ENCODE data around the gene SLC6A2. TPM values are rescaled to one million over a fixed set of nuclear protein-coding genes. Genes with fewer than 3 reads are reported as not detected.
A peak's percentile ranks its signal among the peaks of the same experiment; 100 is the strongest.
"Not testable (repeated sequence)": the region's sequence is repeated elsewhere in the genome, so short reads cannot be mapped to it uniquely, and the experiment has no call there.

SLC6A2 gene
- not detected for polyA plus RNA-seq (2013, experiment 1 of 4)
- 0.05 TPM for polyA plus RNA-seq (2013, experiment 2 of 4)
- polyA plus RNA-seq (2013, experiment 3 of 4) = not detected
- polyA plus RNA-seq (2013, experiment 4 of 4) = not detected

DNA sequence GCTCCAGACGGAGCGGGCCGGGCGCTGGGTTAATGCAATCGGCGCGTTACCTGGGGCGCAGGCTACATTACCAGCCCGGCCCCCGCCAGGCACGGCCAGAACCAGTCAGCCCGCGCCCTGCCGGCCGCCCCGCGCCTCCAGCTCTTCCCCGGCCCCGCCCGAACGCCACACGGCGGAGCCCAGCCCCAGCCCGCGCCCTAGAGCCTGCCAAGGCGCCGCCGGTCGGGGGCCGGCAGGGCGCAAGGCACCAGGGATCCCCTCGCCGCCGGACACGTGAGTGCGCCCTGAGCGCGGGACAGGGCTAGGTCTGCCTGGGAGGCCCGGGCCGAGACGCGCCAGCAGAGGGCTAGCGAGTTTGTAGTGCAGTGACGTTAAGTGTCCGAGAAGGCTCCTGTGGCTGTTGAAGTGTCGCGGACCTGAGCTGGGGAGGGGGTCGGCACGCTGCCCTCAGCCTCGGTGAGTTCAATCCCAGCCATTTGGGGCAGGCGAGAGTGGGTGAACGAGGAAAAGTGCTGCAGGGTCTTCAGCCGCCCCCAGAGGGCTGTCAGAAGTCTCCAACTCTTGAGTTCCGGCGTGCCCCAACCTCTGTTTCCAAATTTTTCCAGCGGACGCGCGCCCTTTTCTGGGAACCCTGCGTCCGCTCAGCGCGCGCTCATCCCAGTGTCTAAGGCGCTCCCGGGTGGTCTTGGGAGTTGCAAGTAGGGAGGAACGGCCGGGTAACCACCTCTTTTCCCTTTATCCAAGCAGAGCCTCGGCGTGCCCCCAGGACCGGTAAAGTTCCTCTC is at the start of gene SLC6A2:
Gene SLC6A2 (plus strand): TSS at position 92 of the 785 bp plus-strand sequence. CDS start 707 bp downstream, outside the sequence.
- H3K27ac ChIP-seq (ENCODE audit: insufficient read depth, low read depth, low read length, poor library complexity, severe bottlenecking) = no peak within 1 kb of the TSS
- H3K4me3 ChIP-seq (ENCODE audit: insufficient read depth, low read depth, low read length) = peak within 1 kb of the TSS; percentile 36
- peaks cover 87% of the 10 kb centered on the region for H3K27me3 ChIP-seq (ENCODE audit: control insufficient read depth, insufficient read depth, low read length, poor library complexity, severe bottlenecking)
- no peaks in the 10 kb centered on the region for H3K36me3 ChIP-seq (ENCODE audit: control insufficient read depth, insufficient read depth, low read length)
- 1% methylated on average over 71 of the region's 71 CpGs for WGBS, 2 experiments
- H3K4me1 ChIP-seq (ENCODE audit: control insufficient read depth, insufficient read depth, low read length) = peaks cover 3% of the 10 kb centered on the region
- H3K9me3 ChIP-seq (ENCODE audit: control insufficient read depth, low read length) = no peaks in the 10 kb centered on the region

DNA sequence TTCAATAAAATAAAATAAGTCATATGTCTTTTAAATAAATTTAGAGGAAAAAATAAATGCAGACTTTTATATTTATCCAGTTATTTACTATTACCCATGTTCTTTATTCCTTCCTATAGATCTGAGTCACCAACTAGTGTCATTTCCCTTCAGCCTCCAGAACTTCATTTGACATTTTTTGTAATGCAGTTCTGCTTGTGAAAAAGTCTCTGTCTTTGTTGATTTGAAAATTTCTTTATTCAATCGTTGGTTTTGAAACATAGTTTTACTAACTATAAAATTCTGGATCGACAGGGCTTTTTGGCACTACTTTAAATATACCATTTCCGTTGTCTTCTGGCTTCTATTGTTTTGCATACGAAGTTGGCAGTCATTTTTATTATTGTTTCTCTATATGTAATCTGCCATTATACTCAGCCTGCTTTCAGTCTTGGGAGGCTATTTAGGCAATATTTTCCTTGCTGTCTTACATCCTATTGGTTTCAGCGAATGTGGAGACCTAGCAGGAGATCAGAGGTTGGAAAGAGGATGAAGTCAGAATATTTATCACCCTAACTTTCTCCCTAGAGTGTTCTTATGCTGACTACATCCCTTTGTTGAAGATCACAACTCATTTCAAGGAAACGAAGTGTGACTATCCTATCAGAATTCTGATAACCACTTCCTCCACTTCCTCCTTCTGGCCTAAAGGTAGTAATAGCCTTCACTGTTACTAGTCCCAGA is 42.0 kb upstream of the SLC6A2 start:
- 92% methylated on average over 4 to 6 of the region's 6 CpGs for WGBS, 2 experiments
- Histone ChIP-seq H3K9me3 (ENCODE audit: control insufficient read depth, low read length) (no peaks in the 10 kb centered on the region), H3K27me3 (ENCODE audit: control insufficient read depth, insufficient read depth, low read length, poor library complexity, severe bottlenecking) (no peaks in the 10 kb centered on the region), H3K4me1 (ENCODE audit: control insufficient read depth, insufficient read depth, low read length) (no peaks in the 10 kb centered on the region), H3K4me3 (ENCODE audit: insufficient read depth, low read depth, low read length) (no peak overlapping the region), H3K36me3 (ENCODE audit: control insufficient read depth, insufficient read depth, low read length) (no peaks in the 10 kb centered on the region), H3K27ac (ENCODE audit: insufficient read depth, low read depth, low read length, poor library complexity, severe bottlenecking) (no peak overlapping the region)

DNA sequence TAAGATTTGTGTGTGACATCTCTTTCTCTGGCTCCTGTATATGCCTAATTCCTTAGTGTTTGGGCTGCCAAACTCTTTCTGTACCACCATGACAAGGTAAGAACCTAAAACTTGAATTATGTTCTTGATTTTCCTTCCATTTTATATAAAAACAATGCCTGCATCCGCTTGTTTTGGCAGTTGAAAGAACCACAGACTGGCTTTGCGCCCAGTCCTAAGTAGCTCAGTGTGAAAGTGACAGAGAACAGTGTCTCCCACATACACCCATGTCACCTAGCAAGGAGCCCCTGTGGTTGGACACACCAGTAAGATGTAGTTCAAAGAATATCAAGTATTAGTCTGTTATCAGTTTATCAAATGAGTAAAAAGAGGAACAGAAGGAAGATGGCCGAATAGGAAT is 40.7 kb upstream of the SLC6A2 start:
- Histone ChIP-seq H3K27ac (ENCODE audit: insufficient read depth, low read depth, low read length, poor library complexity, severe bottlenecking) (no peak overlapping the region), H3K4me3 (ENCODE audit: insufficient read depth, low read depth, low read length) (no peak overlapping the region), H3K36me3 (ENCODE audit: control insufficient read depth, insufficient read depth, low read length) (no peaks in the 10 kb centered on the region), H3K9me3 (ENCODE audit: control insufficient read depth, low read length) (no peaks in the 10 kb centered on the region), H3K27me3 (ENCODE audit: control insufficient read depth, insufficient read depth, low read length, poor library complexity, severe bottlenecking) (no peaks in the 10 kb centered on the region), H3K4me1 (ENCODE audit: control insufficient read depth, insufficient read depth, low read length) (no peaks in the 10 kb centered on the region)
- 92 to 97% methylated on average over 3 of the region's 3 CpGs for WGBS, 2 experiments

DNA sequence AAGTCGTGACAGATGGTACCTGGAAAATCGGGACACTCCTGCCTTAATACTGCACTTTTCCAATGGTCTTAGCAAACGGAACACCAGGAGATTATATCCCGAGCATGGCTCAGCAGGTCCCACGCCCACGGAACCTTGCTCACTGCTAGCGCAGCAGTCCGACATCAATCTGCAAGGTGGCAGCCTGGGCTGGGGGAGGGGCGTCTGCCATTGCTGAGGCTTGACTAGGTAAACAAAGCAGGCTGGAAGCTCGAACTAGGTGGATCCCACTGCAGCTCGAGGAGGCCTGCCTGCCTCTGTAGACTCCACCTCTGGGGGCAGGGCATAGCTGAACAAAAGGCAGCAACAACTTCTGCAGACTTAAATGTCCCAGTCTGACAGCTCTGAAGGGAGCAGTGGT is 40.1 kb upstream of the SLC6A2 start:
- H3K4me3 ChIP-seq (ENCODE audit: insufficient read depth, low read depth, low read length); H3K9me3 ChIP-seq (ENCODE audit: control insufficient read depth, low read length); H3K36me3 ChIP-seq (ENCODE audit: control insufficient read depth, insufficient read depth, low read length); H3K27ac ChIP-seq (ENCODE audit: insufficient read depth, low read depth, low read length, poor library complexity, severe bottlenecking); H3K27me3 ChIP-seq (ENCODE audit: control insufficient read depth, insufficient read depth, low read length, poor library complexity, severe bottlenecking); H3K4me1 ChIP-seq (ENCODE audit: control insufficient read depth, insufficient read depth, low read length): not testable (repeated sequence)
- 94% methylated on average over 11 of the region's 11 CpGs for WGBS, 2 experiments

DNA sequence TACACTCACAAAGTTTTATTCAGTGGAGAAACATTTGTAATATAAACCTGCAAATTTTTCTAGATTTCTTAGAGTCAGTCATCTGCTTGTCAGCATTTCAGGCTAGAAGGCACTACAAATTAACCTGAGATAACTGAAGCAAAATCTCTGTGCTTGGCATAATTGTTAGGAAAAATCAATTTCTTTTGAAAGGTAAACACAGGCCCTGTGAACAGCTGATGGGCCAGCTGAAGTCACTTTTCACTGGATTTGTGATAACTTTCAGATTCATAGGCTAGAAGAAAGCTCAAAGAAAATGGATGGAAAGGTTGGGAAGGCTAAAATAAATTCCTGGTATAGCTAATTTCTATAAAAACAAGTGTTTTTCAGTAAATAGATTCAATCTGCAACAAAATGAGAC is 34.0 kb upstream of the SLC6A2 start:
- Histone ChIP-seq H3K4me3 (ENCODE audit: insufficient read depth, low read depth, low read length) (no peak overlapping the region), H3K4me1 (ENCODE audit: control insufficient read depth, insufficient read depth, low read length) (no peaks in the 10 kb centered on the region), H3K27me3 (ENCODE audit: control insufficient read depth, insufficient read depth, low read length, poor library complexity, severe bottlenecking) (no peaks in the 10 kb centered on the region), H3K9me3 (ENCODE audit: control insufficient read depth, low read length) (no peaks in the 10 kb centered on the region), H3K36me3 (ENCODE audit: control insufficient read depth, insufficient read depth, low read length) (no peaks in the 10 kb centered on the region), H3K27ac (ENCODE audit: insufficient read depth, low read depth, low read length, poor library complexity, severe bottlenecking) (no peak overlapping the region)

DNA sequence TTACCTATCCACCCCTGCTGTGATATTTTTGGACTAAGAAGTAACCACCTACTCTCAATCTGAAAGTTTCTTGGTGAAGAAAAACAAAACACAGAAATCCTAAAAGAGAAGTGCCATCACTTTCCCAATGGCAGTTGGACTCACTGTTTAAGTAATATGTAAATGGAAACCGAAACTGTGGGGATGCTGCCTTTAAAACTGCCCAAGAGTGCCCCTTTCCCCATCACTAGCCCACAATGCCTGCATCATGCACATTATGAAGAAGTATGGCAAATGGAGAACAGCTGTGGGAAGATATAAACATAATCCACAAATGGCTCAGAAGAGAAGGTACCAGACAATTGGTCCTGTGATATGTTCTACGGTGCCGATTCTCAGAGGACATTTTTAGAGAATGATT is 33.5 kb upstream of the SLC6A2 start:
- Histone ChIP-seq H3K9me3 (ENCODE audit: control insufficient read depth, low read length) (no peaks in the 10 kb centered on the region), H3K36me3 (ENCODE audit: control insufficient read depth, insufficient read depth, low read length) (no peaks in the 10 kb centered on the region), H3K27ac (ENCODE audit: insufficient read depth, low read depth, low read length, poor library complexity, severe bottlenecking) (no peak overlapping the region), H3K27me3 (ENCODE audit: control insufficient read depth, insufficient read depth, low read length, poor library complexity, severe bottlenecking) (no peaks in the 10 kb centered on the region), H3K4me3 (ENCODE audit: insufficient read depth, low read depth, low read length) (no peak overlapping the region), H3K4me1 (ENCODE audit: control insufficient read depth, insufficient read depth, low read length) (no peaks in the 10 kb centered on the region)
- WGBS, 2 experiments = 95% methylated on average over 2 to 3 of the region's 3 CpGs

DNA sequence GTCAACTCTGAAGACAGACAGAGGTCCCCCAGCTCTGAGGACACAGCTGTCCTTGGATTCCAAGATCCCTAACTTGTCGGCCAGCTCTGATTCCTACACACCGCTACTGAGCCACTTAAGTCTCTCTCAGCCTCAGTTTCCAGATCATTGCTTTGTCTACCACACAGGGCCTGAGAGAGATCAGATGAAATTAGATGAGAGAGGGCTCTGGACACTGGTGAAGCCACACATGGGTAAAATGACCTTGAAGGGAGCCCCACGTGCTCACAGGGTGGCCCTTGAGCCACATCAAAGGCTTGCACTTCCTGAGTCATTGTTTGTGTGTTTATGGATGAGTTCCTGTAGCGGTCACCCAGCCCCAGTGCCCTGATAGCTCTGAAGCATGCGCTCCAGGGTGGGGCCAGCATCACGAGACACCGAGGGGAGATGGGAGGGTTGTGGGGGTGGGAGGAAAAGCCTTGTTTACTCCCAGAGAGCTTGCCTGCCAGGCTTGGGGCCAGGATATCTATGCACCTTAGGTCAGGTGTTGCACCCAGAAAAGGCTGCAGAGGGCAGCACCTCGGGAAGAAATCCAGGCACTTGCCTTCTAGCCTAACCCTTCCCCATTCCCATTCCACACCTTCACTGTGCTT is 32.7 kb upstream of the SLC6A2 start:
- Histone ChIP-seq H3K4me1 (ENCODE audit: control insufficient read depth, insufficient read depth, low read length) (no peaks in the 10 kb centered on the region), H3K27me3 (ENCODE audit: control insufficient read depth, insufficient read depth, low read length, poor library complexity, severe bottlenecking) (no peaks in the 10 kb centered on the region), H3K27ac (ENCODE audit: insufficient read depth, low read depth, low read length, poor library complexity, severe bottlenecking) (no peak overlapping the region), H3K4me3 (ENCODE audit: insufficient read depth, low read depth, low read length) (no peak overlapping the region), H3K36me3 (ENCODE audit: control insufficient read depth, insufficient read depth, low read length) (no peaks in the 10 kb centered on the region), H3K9me3 (ENCODE audit: control insufficient read depth, low read length) (no peaks in the 10 kb centered on the region)
- 39 to 42% methylated on average over 8 of the region's 8 CpGs for WGBS, 2 experiments

DNA sequence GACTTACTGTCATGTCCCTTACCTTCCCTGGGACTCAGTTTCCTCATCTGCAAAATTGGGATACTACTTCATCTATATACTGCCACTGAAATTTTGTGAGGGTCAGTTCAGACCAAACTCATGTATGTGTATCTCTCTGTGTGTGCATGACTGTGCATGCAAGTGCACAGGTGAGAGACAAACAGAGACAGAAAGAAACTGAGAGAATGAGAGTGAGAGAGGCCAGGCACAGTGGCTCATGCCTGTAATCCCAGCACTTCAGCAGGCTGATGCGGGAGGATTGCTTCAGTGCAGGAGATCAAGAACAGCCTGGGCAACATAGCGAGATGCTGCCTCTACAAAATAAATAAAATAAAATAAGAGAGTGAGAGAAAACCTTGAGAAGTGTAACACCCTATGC is 32.1 kb upstream of the SLC6A2 start:
- 36 to 40% methylated on average over 1 of the region's 2 CpGs for WGBS, 2 experiments

DNA sequence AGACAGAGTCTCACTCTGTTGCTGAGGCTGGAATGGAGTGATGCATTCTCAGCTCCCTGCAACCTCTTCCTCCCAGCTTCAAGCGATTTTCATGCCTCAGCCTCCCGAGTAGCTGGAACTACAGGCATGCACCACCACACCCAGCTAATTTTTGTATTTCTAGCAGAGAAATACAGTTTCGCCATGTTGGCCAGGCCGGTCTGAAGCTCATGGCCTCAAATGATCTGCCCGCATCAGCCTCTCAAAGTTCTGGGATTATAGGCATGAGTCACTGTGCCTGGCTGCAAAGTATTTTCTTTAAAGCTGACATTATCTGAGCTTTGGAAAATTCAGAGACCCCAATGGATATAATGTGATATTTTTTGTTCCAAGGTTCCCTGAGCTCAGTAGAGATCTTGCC is 31.1 kb upstream of the SLC6A2 start:
- Histone ChIP-seq H3K4me1 (ENCODE audit: control insufficient read depth, insufficient read depth, low read length) (no peaks in the 10 kb centered on the region), H3K4me3 (ENCODE audit: insufficient read depth, low read depth, low read length) (no peak overlapping the region), H3K27ac (ENCODE audit: insufficient read depth, low read depth, low read length, poor library complexity, severe bottlenecking) (no peak overlapping the region), H3K27me3 (ENCODE audit: control insufficient read depth, insufficient read depth, low read length, poor library complexity, severe bottlenecking) (no peaks in the 10 kb centered on the region), H3K9me3 (ENCODE audit: control insufficient read depth, low read length) (no peaks in the 10 kb centered on the region), H3K36me3 (ENCODE audit: control insufficient read depth, insufficient read depth, low read length) (no peaks in the 10 kb centered on the region)
- 90 to 94% methylated on average over 5 of the region's 5 CpGs for WGBS, 2 experiments

More for the DNA sequence above, 32.1 kb upstream of the SLC6A2 start:
- H3K4me3 ChIP-seq (ENCODE audit: insufficient read depth, low read depth, low read length) = no peak overlapping the region
- no peaks in the 10 kb centered on the region for H3K27me3 ChIP-seq (ENCODE audit: control insufficient read depth, insufficient read depth, low read length, poor library complexity, severe bottlenecking)
- H3K27ac ChIP-seq (ENCODE audit: insufficient read depth, low read depth, low read length, poor library complexity, severe bottlenecking) = no peak overlapping the region
- no peaks in the 10 kb centered on the region for H3K4me1 ChIP-seq (ENCODE audit: control insufficient read depth, insufficient read depth, low read length)
- H3K9me3 ChIP-seq (ENCODE audit: control insufficient read depth, low read length) = no peaks in the 10 kb centered on the region
- no peaks in the 10 kb centered on the region for H3K36me3 ChIP-seq (ENCODE audit: control insufficient read depth, insufficient read depth, low read length)

DNA sequence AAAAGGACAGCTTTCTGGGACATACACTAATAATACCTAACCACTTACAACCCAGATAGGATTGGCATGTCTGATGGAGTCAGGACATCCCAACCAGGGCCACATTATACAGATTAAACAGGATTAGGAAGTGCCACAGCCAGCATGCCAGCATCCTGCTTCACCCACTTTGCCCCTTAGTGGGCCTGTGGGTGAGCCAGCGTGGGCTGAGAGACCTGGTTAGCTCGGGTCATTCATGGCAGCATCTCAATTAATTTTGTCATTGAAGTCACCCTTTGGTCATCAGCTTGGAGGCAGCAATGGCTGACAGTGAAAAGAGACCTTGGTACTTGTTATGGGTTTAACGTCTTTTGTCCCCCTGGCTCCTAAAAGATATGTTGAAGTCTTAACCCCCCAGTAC is 29.9 kb upstream of the SLC6A2 start:
- Histone ChIP-seq H3K4me3 (ENCODE audit: insufficient read depth, low read depth, low read length) (no peak overlapping the region), H3K36me3 (ENCODE audit: control insufficient read depth, insufficient read depth, low read length) (no peaks in the 10 kb centered on the region), H3K4me1 (ENCODE audit: control insufficient read depth, insufficient read depth, low read length) (no peaks in the 10 kb centered on the region), H3K9me3 (ENCODE audit: control insufficient read depth, low read length) (no peaks in the 10 kb centered on the region), H3K27ac (ENCODE audit: insufficient read depth, low read depth, low read length, poor library complexity, severe bottlenecking) (no peak overlapping the region), H3K27me3 (ENCODE audit: control insufficient read depth, insufficient read depth, low read length, poor library complexity, severe bottlenecking) (no peaks in the 10 kb centered on the region)
- 91 to 93% methylated on average over 3 of the region's 3 CpGs for WGBS, 2 experiments
